ENCODE results near the gene MS4A10. TPM values are rescaled to one million over a fixed set of nuclear protein-coding genes. Genes with fewer than 3 reads are reported as not detected.
"Not testable (repeated sequence)": the region's sequence is repeated elsewhere in the genome, so short reads cannot be mapped to it uniquely, and the experiment has no call there.

The MS4A10 gene
- polyA plus RNA-seq, 1 donor from 2014 or later: not detected

GRCh38 chr11:60818057-60818456, 32.9 kb downstream of the MS4A10 start:
- no peak for TF ChIP-seq RAD21 (conservative IDR thresholded peaks at IDR 0.05)
- TF ChIP-seq CTCF (IDR thresholded peaks at IDR 0.05; ENCODE audit: poor library complexity, severe bottlenecking): no peak
- TF ChIP-seq REST (IDR thresholded peaks at IDR 0.05; ENCODE audit: borderline replicate concordance): no peak
- no peak for TF ChIP-seq SMC3 (conservative IDR thresholded peaks at IDR 0.05; ENCODE audit: poor library complexity)
- TF ChIP-seq TAF1 (IDR thresholded peaks at IDR 0.05; ENCODE audit: low read depth): no peak
- no peak for TF ChIP-seq POLR2AphosphoS5 (IDR thresholded peaks at IDR 0.05)
- no peak for TF ChIP-seq EP300 (conservative IDR thresholded peaks at IDR 0.05; ENCODE audit: poor library complexity, severe bottlenecking)
- TF ChIP-seq EZH2 (IDR thresholded peaks at IDR 0.05; ENCODE audit: borderline replicate concordance, insufficient read depth, low read length, poor library complexity, severe bottlenecking): no peak
- no peak for TF ChIP-seq MXI1 (conservative IDR thresholded peaks at IDR 0.05; ENCODE audit: poor library complexity, severe bottlenecking)
- Histone ChIP-seq H3K9ac (ENCODE audit: low read length) (no peak overlapping the region), H3K27ac (ENCODE audit: low read length) (no peak overlapping the region), H2AFZ (ENCODE audit: low read depth, low read length) (no peak overlapping the region), H3K79me2 (replicated peaks; ENCODE audit: insufficient read depth, low read length) (no peaks in the 10 kb centered on the region), H3K4me3 (ENCODE audit: low read length) (no peak overlapping the region), H3K4me2 (ENCODE audit: low read length) (no peak overlapping the region), H3F3A (ENCODE audit: insufficient read depth, low read length, poor library complexity, severe bottlenecking) (no peaks in the 10 kb centered on the region), H3K9me2 (ENCODE audit: insufficient read depth, low read length) (no peaks in the 10 kb centered on the region), H3K27me3 (ENCODE audit: insufficient read depth, low read depth, low read length) (no peaks in the 10 kb centered on the region), H4K20me1 (ENCODE audit: insufficient read depth) (no peaks in the 10 kb centered on the region), H3K9me3 (ENCODE audit: low read length) (peaks cover 7% of the 10 kb centered on the region), H3K36me3 (ENCODE audit: insufficient read depth, low read length) (no peaks in the 10 kb centered on the region)

GRCh38 chr11:60821827-60822599, 36.9 kb downstream of the MS4A10 start:
- no peaks in the 10 kb centered on the region for H3K27me3 ChIP-seq (ENCODE audit: insufficient read depth, low read depth, low read length)
- H3K9me3 ChIP-seq (ENCODE audit: low read length): peaks cover 3% of the 10 kb centered on the region
- H3K4me3 ChIP-seq (ENCODE audit: low read length): no peak overlapping the region
- H3K4me2 ChIP-seq (ENCODE audit: low read length): no peak overlapping the region
- no peaks in the 10 kb centered on the region for H4K20me1 ChIP-seq (ENCODE audit: insufficient read depth)
- H3K9me2 ChIP-seq (ENCODE audit: insufficient read depth, low read length): no peaks in the 10 kb centered on the region
- H3K36me3 ChIP-seq (ENCODE audit: insufficient read depth, low read length): no peaks in the 10 kb centered on the region
- H2AFZ ChIP-seq (ENCODE audit: low read depth, low read length): no peak overlapping the region
- H3F3A ChIP-seq (ENCODE audit: insufficient read depth, low read length, poor library complexity, severe bottlenecking): no peaks in the 10 kb centered on the region
- TF ChIP-seq MXI1 (conservative IDR thresholded peaks at IDR 0.05; ENCODE audit: poor library complexity, severe bottlenecking): no peak
- TF ChIP-seq CTCF (IDR thresholded peaks at IDR 0.05; ENCODE audit: poor library complexity, severe bottlenecking): no peak
- TF ChIP-seq RAD21 (conservative IDR thresholded peaks at IDR 0.05): no peak
- no peak for TF ChIP-seq EP300 (conservative IDR thresholded peaks at IDR 0.05; ENCODE audit: poor library complexity, severe bottlenecking)
- TF ChIP-seq POLR2AphosphoS5 (IDR thresholded peaks at IDR 0.05): no peak
- no peak overlapping the region for H3K27ac ChIP-seq (ENCODE audit: low read length)
- no peaks in the 10 kb centered on the region for H3K79me2 ChIP-seq (replicated peaks; ENCODE audit: insufficient read depth, low read length)
- H3K9ac ChIP-seq (ENCODE audit: low read length): no peak overlapping the region

DNA sequence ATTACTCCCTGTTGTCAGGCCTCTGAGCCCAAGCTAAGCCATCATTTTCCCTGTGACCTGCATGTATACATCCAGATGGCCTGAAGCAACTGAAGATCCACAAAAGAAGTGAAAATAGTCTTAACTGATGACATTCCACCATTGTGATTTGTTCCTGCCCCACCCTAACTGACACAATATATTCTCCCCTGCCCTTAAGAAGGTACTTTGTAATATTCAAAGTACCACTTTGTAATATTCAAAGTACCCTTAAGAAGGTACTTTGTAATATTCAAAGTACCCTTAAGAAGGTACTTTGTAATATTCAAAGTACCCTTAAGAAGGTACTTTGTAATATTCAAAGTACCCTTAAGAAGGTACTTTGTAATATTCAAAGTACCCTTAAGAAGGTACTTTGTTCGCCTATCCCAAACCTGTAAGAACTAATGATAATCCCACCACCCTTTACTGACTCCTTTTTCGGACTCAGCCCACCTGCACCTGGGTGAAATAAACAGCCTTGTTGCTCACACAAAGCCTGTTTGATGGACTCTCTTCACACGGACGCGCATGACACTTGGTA, 38.7 kb downstream of the MS4A10 start:
- H3K27me3 ChIP-seq (ENCODE audit: insufficient read depth, low read depth, low read length); H3K27ac ChIP-seq (ENCODE audit: low read length); H4K20me1 ChIP-seq (ENCODE audit: insufficient read depth); H3K9me2 ChIP-seq (ENCODE audit: insufficient read depth, low read length); H3K36me3 ChIP-seq (ENCODE audit: insufficient read depth, low read length); H3K9me3 ChIP-seq (ENCODE audit: low read length); H3K4me3 ChIP-seq (ENCODE audit: low read length); H3K79me2 ChIP-seq (replicated peaks; ENCODE audit: insufficient read depth, low read length); H3K4me2 ChIP-seq (ENCODE audit: low read length); H2AFZ ChIP-seq (ENCODE audit: low read depth, low read length); H3F3A ChIP-seq (ENCODE audit: insufficient read depth, low read length, poor library complexity, severe bottlenecking); H3K9ac ChIP-seq (ENCODE audit: low read length): not testable (repeated sequence)

Measured in neural cell (in vitro differentiated cells).